Stimulated activated CD8-positive, alpha-beta memory T cell treated with anti-CD3 and anti-CD28 coated beads, Interleukin-15, amount 100 ng/mL, for 24 hours (primary cell): ENCODE data around the gene NFAM1.

Experiments
- DNase-seq: peaks from one replicate; pipeline ENCODE4 v3.0.0-alpha.2; 2020; ENCODE audit warnings: low read depth

NFAM1 gene

DNA sequence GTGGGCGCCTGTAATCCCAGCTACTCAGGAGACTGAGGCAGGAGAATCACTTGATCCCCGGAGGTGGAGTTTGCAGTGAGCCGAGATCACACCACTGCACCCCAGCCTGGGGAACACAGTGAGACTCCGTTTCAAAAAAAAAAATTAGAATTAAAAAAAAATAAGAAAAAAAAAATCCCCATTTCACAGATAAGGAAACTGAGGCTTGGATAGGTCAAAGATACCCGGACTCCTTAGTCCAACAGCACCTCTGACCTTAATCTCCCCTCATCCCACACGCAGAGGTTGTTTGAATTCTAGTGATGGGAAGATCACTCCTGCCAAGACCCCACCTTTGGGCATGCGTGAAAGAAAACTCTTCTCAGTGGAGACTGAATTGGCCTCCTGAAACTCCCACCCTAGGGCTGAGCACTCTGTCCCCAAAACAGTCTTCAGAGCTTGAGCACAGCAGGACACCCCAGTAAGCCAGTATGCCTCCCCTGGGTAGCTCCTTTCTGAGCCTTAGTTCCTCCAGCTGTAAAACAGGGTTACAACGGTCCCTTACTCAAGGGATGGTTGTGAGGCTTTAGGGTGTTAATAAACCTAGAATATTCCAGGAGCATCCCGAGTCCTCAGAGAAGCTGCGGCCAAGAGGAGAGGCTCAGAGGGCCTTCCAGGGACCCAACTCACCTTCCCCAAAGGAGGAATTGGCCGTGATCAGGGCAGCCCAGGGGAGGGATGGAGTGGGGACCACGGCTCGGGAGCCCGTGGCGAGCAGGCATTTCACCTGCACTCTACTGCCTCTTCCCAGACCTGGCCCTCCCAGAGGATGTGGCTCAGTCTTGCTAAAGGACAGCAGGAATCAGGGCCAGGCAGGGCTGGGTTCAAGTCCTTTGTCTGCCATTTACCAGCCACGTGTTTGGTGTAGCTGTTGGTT is 73.3 kb downstream of the NFAM1 start:
- DNase-seq = no peak

- no peak for DNase-seq
Observed at GRCh38 chr22:42357634-42358296, 74.4 kb downstream of the NFAM1 start.

- DNase-seq = no peak
Observed at GRCh38 chr22:42357221-42357620, 75.0 kb downstream of the NFAM1 start.

- no peak for DNase-seq
Observed at GRCh38 chr22:42356533-42356932, 75.7 kb downstream of the NFAM1 start.

DNA sequence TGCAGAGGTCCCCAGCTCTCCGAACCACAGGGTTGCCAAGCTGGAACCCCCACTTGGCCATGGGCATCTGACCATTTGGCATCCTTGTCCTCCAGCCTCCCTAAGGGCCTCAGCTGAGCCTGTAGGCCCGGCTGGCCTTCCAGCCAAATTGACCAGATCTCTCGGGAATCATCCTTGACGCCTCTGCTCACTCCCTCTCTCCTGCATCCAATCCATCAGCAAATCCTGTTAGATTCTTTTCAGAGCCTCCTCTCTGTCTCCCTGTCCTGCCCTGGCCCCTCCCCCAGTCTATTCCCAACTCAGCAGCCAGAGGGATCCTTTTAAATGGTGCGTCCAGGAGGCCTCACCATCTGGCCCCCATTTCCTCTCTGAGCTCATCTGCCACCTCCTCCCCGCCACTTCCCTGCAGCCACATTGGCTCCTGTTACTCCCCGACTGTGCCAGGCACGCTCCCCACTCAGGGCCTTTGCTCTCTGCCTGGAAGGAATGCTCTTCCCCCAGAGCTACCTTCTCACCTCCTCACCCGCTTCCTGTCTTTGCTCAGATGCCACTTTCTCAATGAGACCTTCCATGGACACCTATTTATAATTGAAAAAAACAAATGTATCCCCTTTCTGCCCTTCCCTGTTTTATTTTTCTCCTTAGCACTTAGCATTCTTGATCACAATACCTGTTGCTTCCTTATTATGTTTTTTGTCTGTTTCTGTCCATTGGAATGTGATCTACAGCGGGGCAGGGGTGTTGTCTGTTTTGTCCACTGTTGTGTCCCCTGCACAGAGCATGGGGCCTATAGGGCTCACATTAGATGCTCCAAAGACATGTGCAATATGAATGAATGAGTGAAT is 78.1 kb downstream of the NFAM1 start:
- no peak for DNase-seq

- no peak for DNase-seq
Observed at GRCh38 chr22:42350373-42350772, 81.8 kb downstream of the NFAM1 start.

DNA sequence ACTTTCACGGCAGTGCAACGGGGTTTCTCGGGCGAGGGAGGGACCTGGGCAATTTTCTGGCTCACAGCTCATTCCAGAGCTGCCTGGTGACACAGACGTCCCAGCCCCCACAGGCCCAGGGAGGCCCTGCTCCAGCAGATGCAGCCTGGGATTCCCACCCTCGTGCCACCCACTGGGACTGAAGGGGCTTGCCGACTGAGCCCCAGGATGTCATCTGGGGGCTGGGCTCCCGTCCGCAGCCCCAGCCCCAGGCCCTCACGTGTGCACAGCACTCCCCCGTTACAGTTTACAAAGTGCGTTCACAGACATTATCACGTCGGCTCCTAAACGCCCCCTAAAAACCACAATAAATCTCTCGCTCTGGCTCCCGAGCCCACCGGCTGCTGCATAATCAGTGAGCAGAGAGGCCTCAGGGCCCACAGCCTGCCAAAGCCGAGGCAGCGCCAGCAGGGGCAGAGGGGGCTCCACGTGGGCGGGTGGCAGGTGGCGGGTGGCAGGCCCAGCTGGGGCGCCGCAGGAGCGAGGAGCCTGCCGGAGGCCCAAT is 84.8 kb downstream of the NFAM1 start:
- DNase-seq = no peak

GRCh38 chr22:42346722-42347121 is 85.5 kb downstream of the NFAM1 start:
- DNase-seq = no peak

GRCh38 chr22:42345458-42345857 is 86.7 kb downstream of the NFAM1 start:
- DNase-seq = no peak

DNA sequence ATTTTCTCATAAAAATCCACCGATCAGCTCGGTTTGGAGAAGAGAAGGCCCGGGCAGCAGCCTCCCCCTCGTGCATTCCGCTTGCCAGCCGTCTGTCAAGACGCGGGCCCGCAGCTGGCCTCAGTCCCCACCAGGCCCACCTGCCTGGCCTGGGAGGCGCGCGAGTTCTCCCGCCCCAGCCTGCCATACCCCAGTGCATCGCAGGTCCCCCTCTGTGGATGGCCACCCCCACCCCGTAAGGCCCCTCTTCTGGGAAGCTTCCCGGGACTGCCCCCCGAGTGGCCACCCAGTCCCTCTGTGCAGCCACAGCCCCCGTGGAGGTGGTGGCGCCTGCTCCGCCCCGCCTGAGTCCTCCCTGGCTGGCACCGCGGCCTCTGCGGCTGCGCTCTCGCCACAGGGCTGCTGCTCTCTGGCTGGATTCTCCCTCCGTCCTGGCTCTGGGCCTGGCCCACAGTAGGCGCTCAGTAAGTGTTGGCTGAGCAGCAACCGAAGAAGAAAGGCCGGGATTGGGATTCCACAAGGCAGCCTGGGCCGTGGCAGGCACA is 87.8 kb downstream of the NFAM1 start:
- no peak for DNase-seq

DNA sequence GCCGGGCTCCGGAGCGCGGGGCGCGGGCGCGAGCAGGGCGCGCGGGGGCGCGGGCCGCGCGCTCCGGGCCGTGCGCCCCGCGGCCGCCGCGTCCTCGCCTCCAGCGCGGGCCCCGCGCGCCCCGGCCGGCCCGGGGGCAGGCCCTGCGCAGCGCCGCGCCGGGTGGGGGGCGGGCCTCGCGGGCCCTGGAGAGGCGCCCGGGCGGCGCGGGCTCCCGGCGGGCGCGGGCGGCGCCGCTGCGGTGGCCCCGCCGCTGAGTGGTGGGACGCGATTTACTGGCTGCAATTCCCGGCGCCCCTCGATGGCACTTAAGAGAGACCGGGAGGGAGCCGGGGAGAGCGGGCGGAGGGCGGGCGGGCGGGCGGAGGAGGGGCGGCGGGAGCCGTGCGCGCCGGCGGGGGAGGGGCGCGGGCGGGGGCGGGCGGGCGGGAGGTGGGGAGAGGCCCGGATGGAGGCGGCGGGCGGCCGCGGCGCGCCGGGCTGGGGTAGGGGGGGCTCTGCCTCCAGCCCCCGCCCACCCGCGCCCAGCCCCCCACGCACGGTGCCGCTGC is 88.6 kb downstream of the NFAM1 start:
- no peak for DNase-seq

DNA sequence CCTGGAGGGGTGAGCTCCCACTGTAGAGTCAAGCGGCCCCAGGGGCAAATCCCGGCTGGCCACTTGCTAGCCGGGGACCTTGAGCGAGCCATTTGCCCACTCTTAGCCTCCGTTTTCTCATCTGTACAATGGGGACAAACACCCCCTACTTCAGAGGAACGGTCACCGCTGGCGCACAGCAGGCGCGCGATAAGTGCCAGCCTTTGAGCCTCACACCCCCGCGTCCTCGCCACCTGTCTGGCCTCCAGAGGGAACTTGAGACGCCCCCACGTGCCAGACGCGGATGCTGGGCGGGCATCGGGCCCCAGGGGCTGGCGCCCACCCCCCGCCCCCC is 89.1 kb downstream of the NFAM1 start:
- DNase-seq = no peak

DNA sequence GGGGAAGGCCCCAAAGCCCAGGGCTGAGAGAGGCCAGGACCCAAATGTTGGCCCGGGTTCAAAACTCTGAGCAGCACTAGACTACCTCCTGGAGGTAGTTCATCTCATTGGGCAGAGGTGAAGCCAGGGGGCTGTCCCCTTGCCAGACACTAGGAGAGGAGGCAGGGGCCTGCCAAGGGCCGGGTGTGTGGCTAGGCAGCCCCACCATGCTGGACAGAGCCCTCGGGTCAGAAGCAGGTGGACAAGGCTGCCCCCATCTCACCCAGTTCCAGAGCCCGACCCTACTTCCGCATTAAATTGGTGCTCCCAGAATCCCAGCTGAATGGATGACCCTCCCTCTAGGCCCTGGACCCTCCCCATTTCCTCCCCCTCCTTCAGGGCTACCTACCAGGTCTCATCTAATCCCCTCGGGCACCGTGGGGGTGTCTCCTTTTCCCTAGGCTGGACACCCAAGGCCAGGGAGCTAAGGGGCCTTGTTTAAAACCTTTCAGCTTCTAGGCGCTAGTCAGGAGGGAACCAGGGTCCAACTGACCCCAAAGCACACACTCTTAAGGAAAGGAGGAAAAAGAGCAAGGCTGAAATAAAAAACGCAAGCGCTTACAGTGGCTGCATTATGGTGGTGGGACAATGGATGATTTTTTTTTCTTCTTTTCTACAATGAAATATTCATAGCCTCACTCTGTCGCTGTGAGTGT is 89.6 kb downstream of the NFAM1 start:
- DNase-seq = no peak

- no peak for DNase-seq
Observed at GRCh38 chr22:42341779-42342178, 90.4 kb downstream of the NFAM1 start.

GRCh38 chr22:42340829-42341383 is 91.3 kb downstream of the NFAM1 start:
- no peak for DNase-seq

GRCh38 chr22:42340150-42340549 is 92.1 kb downstream of the NFAM1 start:
- DNase-seq = no peak

GRCh38 chr22:42338479-42338878 is 93.7 kb downstream of the NFAM1 start:
- DNase-seq = no peak

DNA sequence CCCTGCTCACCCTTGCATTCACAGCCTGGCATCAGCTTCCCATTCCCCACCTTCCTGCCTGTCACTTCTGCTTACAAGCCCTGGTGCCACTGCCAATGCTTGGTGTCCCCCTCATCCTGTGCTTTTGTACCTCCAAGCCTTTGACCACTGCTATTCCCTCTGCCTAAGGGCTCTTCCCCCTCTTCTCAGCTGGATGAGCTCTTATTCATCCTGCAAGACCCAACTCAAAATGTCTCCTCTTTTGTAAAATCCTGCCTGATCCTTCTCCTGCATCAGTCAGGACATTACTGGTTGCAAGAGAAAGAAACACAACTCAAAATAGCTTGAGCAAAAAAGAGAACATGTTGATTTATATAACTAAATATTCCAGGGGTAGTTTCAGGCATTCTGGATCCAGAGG is 94.8 kb downstream of the NFAM1 start:
- DNase-seq = no peak

- DNase-seq = no peak
Observed at GRCh38 chr22:42336527-42337227, 95.5 kb downstream of the NFAM1 start.

- no peak for DNase-seq
Observed at GRCh38 chr22:42335839-42336378, 96.3 kb downstream of the NFAM1 start.
